Osteoblast (primary cell): ENCODE measurements around the gene HOXC11. TPM values are rescaled to one million over a fixed set of nuclear protein-coding genes. Genes with fewer than 3 reads are reported as not detected.
A peak's percentile ranks its signal among the peaks of the same experiment; 100 is the strongest.

Source experiments
- DNase-seq: peaks from one replicate; pipeline ENCODE4 v3.0.0; 2011; ENCODE audit warnings: low spot score, mixed read lengths; ENCODE audit not compliant: insufficient read length; ENCODE audit errors: missing footprints
- H2AFZ ChIP-seq: 2 replicates; pipeline ENCODE4 v1.6.0; 2011; ENCODE audit warnings: mild to moderate bottlenecking, low read length
- H3K27ac ChIP-seq: 2 replicates; pipeline ENCODE4 v1.5.1; 2011; ENCODE audit warnings: mild to moderate bottlenecking, low read depth, low read length, moderate library complexity
- H3K27me3 ChIP-seq: 2 replicates; pipeline ENCODE4 v1.6.0; 2012; ENCODE audit warnings: mild to moderate bottlenecking, control low read depth, inconsistent platforms, low read length, moderate library complexity; ENCODE audit not compliant: insufficient read depth
- H3K36me3 ChIP-seq: 2 replicates; pipeline ENCODE4 v1.5.1; 2011; ENCODE audit warnings: mild to moderate bottlenecking, low read length, control low read depth, moderate library complexity; ENCODE audit not compliant: insufficient read depth
- H3K4me1 ChIP-seq: 2 replicates; pipeline ENCODE4 v1.5.1; 2011; ENCODE audit warnings: mild to moderate bottlenecking, low read length, control low read depth, moderate library complexity; ENCODE audit not compliant: insufficient read depth
- H3K4me2 ChIP-seq: 2 replicates; pipeline ENCODE4 v1.6.0; 2011; ENCODE audit warnings: mild to moderate bottlenecking, low read length; ENCODE audit not compliant: insufficient read depth
- H3K4me3 ChIP-seq: fragments of 200-600 bp; sonication (generic); 3 replicates; pipeline ENCODE4 v1.5.1; 2012; ENCODE audit warnings: mild to moderate bottlenecking, low read length, inconsistent platforms; ENCODE audit not compliant: insufficient read depth
- H3K79me2 ChIP-seq: 2 replicates; pipeline ENCODE4 v1.6.0; 2012; ENCODE audit warnings: mild to moderate bottlenecking, low read length, control low read depth, inconsistent platforms; ENCODE audit not compliant: insufficient read depth
- H3K9me3 ChIP-seq: 2 replicates; pipeline ENCODE4 v1.5.1; 2011; ENCODE audit warnings: low read depth, low read length, control low read depth
- H4K20me1 ChIP-seq: 2 replicates; pipeline ENCODE4 v1.6.0; 2012; ENCODE audit warnings: mild to moderate bottlenecking, low read length, control low read depth; ENCODE audit not compliant: insufficient read depth
- CTCF ChIP-seq: IDR thresholded peaks from 2 replicates; pipeline ENCODE4 v1.5.1; 2011; ENCODE audit warnings: mild to moderate bottlenecking, low read depth, low read length, moderate library complexity; ENCODE audit errors: extremely low read depth
- total RNA-seq: library from RNA; depleted of rRNA; stranded (reverse); fragments of >200 nt; gene quantifications from 2 replicates; pipeline ENCODE4 v1.2.3, GENCODE V29; 2012

HOXC11 gene
- total RNA-seq, 1 donor: 1.1 TPM

GRCh38 chr12:53937596-53938325 is 35.2 kb upstream of the HOXC11 start:
- Histone ChIP-seq H4K20me1 (peaks cover 6% of the 10 kb centered on the region), H3K27ac (no peak overlapping the region), H3K4me3 (no peak overlapping the region), H2AFZ (no peak overlapping the region), H3K9me3 (no peaks in the 10 kb centered on the region), H3K36me3 (no peaks in the 10 kb centered on the region), H3K27me3 (peaks cover 98% of the 10 kb centered on the region), H3K4me2 (no peak overlapping the region), H3K4me1 (no peaks in the 10 kb centered on the region), H3K79me2 (no peaks in the 10 kb centered on the region)
- no peak for DNase-seq
- TF ChIP-seq CTCF: no peak

GRCh38 chr12:53938326-53939140 is 34.4 kb upstream of the HOXC11 start, which contains the start of gene HOXC13:
Gene HOXC13 (plus strand): TSS chr12:53938831. CDS start chr12:53938907, 76 bp downstream.
- peak; percentile 84 for DNase-seq
- Histone ChIP-seq H3K4me3 (no peak within 1 kb of the TSS), H3K4me2 (no peak within 1 kb of the TSS), H3K27ac (no peak within 1 kb of the TSS), H2AFZ (no peak within 1 kb of the TSS), H3K79me2 (no peaks in the 10 kb centered on the region), H3K9me3 (no peaks in the 10 kb centered on the region), H3K4me1 (no peaks in the 10 kb centered on the region), H4K20me1 (peaks cover 6% of the 10 kb centered on the region), H3K36me3 (no peaks in the 10 kb centered on the region), H3K27me3 (peaks cover 98% of the 10 kb centered on the region)
- TF ChIP-seq CTCF: no peak

- H3K4me2 ChIP-seq: no peak overlapping the region
- H3K9me3 ChIP-seq: no peaks in the 10 kb centered on the region
- H3K79me2 ChIP-seq: no peaks in the 10 kb centered on the region
- no peaks in the 10 kb centered on the region for H3K36me3 ChIP-seq
- H2AFZ ChIP-seq: no peak overlapping the region
- no peaks in the 10 kb centered on the region for H3K4me1 ChIP-seq
- peaks cover 98% of the 10 kb centered on the region for H3K27me3 ChIP-seq
- no peak overlapping the region for H3K27ac ChIP-seq
- DNase-seq: peak; percentile 87
- H3K4me3 ChIP-seq: no peak overlapping the region
- H4K20me1 ChIP-seq: peaks cover 2% of the 10 kb centered on the region
- TF ChIP-seq CTCF: no peak
These were observed 33.5 kb upstream of the HOXC11 start for GRCh38 chr12:53939141-53940108.
